CD14-positive monocyte (primary cell): ENCODE results near the gene PAK1IP1. TPM values are rescaled to one million over a fixed set of nuclear protein-coding genes. Genes with fewer than 3 reads are reported as not detected.
"Not testable (repeated sequence)": the region's sequence is repeated elsewhere in the genome, so short reads cannot be mapped to it uniquely, and the experiment has no call there.

ENCODE experiments used
- DNase-seq, 3 donors: peaks; one replicate each; pipeline ENCODE4 v3.0.0-alpha.2; 2011 to 2022
- H2AFZ ChIP-seq: 2 replicates; pipeline ENCODE4 v1.6.0; 2012; ENCODE audit warnings: mild to moderate bottlenecking, low read depth, low read length, inconsistent platforms; ENCODE audit not compliant: insufficient read depth, poor library complexity, severe bottlenecking
- H3K27ac ChIP-seq, 2 donors: 1 replicate in 1 of 2; 2 replicates in 1 of 2; pipeline ENCODE4 v1.5.1; 2012 to 2013; ENCODE audit warnings: low read length in 2 of 2, control low read depth in 1 of 2, inconsistent platforms in 1 of 2, low read depth in 1 of 2, mild to moderate bottlenecking in 1 of 2
- H3K27me3 ChIP-seq, 2 donors: one replicate each; pipeline versions ENCODE4 v1.6.0 to v1.6.1; 2011 to 2013; ENCODE audit warnings: low read length in 2 of 2; ENCODE audit not compliant: control insufficient read depth in 2 of 2, insufficient read depth in 2 of 2
- H3K36me3 ChIP-seq, 2 donors: replicated peaks in 1 of 2; 1 replicate in 1 of 2; 2 replicates in 1 of 2; pipeline versions ENCODE4 v1.5.1 to v1.6.1; 2012 to 2013; ENCODE audit warnings: low read length in 2 of 2, control low read depth in 1 of 2, inconsistent platforms in 1 of 2, mild to moderate bottlenecking in 1 of 2; ENCODE audit not compliant: insufficient read depth in 2 of 2, control insufficient read depth in 1 of 2
- H3K4me1 ChIP-seq, 2 donors: 1 replicate in 1 of 2; 2 replicates in 1 of 2; pipeline versions ENCODE4 v1.5.1 to v1.6.1; 2012 to 2013; ENCODE audit warnings: low read length in 2 of 2, control low read depth in 1 of 2, inconsistent platforms in 1 of 2, mild to moderate bottlenecking in 1 of 2, moderate library complexity in 1 of 2; ENCODE audit not compliant: insufficient read depth in 2 of 2, control insufficient read depth in 1 of 2
- H3K4me2 ChIP-seq: replicated peaks from 2 replicates; pipeline ENCODE3; 2012; ENCODE audit warnings: low read length, moderate library complexity, mild to moderate bottlenecking; ENCODE audit not compliant: poor library complexity, severe bottlenecking; ENCODE audit errors: extremely low read depth
- H3K4me3 ChIP-seq, 3 experiments: fragments of 200-600 bp in 1 of 3; sonication (generic) in 1 of 3; replicated peaks in 1 of 3; 1 replicate in 2 of 3; 2 replicates in 1 of 3; pipeline ENCODE4 v1.5.1; 2011 to 2013; ENCODE audit warnings: low read length in 3 of 3, mild to moderate bottlenecking in 3 of 3, control low read depth in 2 of 3, low read depth in 2 of 3, inconsistent platforms in 1 of 3, moderate library complexity in 1 of 3
- H3K79me2 ChIP-seq: 2 replicates; pipeline ENCODE4 v1.6.0; 2012; ENCODE audit warnings: mild to moderate bottlenecking, control low read depth, inconsistent platforms, low read length, moderate library complexity; ENCODE audit not compliant: insufficient read depth
- H3K9ac ChIP-seq: 2 replicates; pipeline ENCODE4 v1.6.0; 2017; ENCODE audit warnings: low read length, mild to moderate bottlenecking; ENCODE audit not compliant: insufficient read depth, poor library complexity, severe bottlenecking
- H3K9me3 ChIP-seq, 2 donors: replicated peaks in 1 of 2; 1 replicate in 1 of 2; 2 replicates in 1 of 2; pipeline versions ENCODE4 v1.5.1 to v1.6.1; 2012 to 2013; ENCODE audit warnings: low read length in 2 of 2, control low read depth in 1 of 2; ENCODE audit not compliant: control insufficient read depth in 1 of 2, insufficient read depth in 1 of 2
- H4K20me1 ChIP-seq: 2 replicates; pipeline ENCODE4 v1.6.0; 2012; ENCODE audit warnings: mild to moderate bottlenecking, low read length, control low read depth, moderate library complexity; ENCODE audit not compliant: insufficient read depth
- H3K27ac Mint-ChIP-seq, 7 donors: one replicate each; pipeline ENCODE4 v1.8.0; 2020; ENCODE audit warnings: mild to moderate bottlenecking in 7 of 7, mixed read lengths in 7 of 7, moderate library complexity in 6 of 7, inconsistent platforms in 2 of 7
- H3K27me3 Mint-ChIP-seq, 3 donors: one replicate each; pipeline ENCODE4 v1.8.0; 2021 to 2022; ENCODE audit warnings: low read depth in 3 of 3, mild to moderate bottlenecking in 3 of 3, mixed read lengths in 3 of 3, moderate library complexity in 3 of 3, inconsistent platforms in 1 of 3
- H3K36me3 Mint-ChIP-seq, 2 donors: one replicate each; pipeline ENCODE4 v1.8.0; 2020; ENCODE audit warnings: mixed read lengths in 2 of 2, inconsistent platforms in 1 of 2, mild to moderate bottlenecking in 1 of 2
- H3K4me1 Mint-ChIP-seq: one replicate; pipeline ENCODE4 v1.8.0; 2020; ENCODE audit warnings: mild to moderate bottlenecking, mixed read lengths
- H3K4me3 Mint-ChIP-seq, 2 donors: one replicate each; pipeline ENCODE4 v1.8.0; 2020; ENCODE audit warnings: mild to moderate bottlenecking in 2 of 2, mixed read lengths in 2 of 2, moderate library complexity in 1 of 2
- H3K9me3 Mint-ChIP-seq, 7 donors: one replicate each; pipeline ENCODE4 v1.8.0; 2020 to 2022; ENCODE audit warnings: mixed read lengths in 7 of 7, mild to moderate bottlenecking in 6 of 7, moderate library complexity in 6 of 7, inconsistent platforms in 2 of 7
- CTCF ChIP-seq: fragments of 200-600 bp; IDR thresholded peaks from one replicate; pipeline ENCODE4 v1.8.0; 2022; ENCODE audit warnings: antibody characterized with exemption, mild to moderate bottlenecking
- WGBS: methylation state at CpG from one replicate; pipeline ENCODE4 v1.1.5; 2013; ENCODE audit warnings: missing lambda C conversion rate; ENCODE audit not compliant: insufficient coverage; 5-methylcytosine and 5-hydroxymethylcytosine counted together
- intact Hi-C, 2 donors: fragments of 100-400 bp; cut with micrococcal nuclease; formaldehyde crosslinking; loops; one replicate each; pipeline versions ENCODE4 v1.15.0 to v1.15.1; 2023
- polyA plus RNA-seq, 3 donors: library from polyadenylated mRNA; depleted of rRNA in 1 of 3; unstranded in 2 of 3; stranded (reverse) in 1 of 3; fragments of 300-500 nt in 2 of 3; fragments of >200 nt in 1 of 3; fragmentation: Illumina TruSeq in 2 of 3; gene quantifications; 1 replicate in 2 of 3; 2 replicates in 1 of 3; pipeline ENCODE4 v1.2.3, GENCODE V29; 2012 to 2021

PAK1IP1 gene
- polyA plus RNA-seq, 3 donors: 6.2 to 13.3 (median 11.7) TPM

DNA sequence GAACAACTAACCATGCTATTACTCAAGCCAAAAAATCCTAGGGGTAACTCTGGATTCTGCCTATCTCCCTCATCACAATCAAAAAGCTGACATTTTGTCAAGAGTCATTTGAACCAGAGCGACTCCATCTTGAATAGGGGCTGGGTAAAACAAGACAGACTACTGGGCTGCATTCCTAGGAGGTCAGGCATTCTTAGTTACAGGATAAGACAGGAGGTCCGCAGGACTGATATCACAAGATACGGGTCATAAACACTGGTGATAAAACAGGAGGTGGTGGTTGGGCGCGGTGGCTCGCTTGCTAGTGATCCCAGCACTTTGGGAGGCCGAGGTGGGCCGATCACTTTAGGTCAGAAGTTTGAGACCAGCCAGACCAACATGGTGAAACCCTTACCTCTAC is 32.6 kb upstream of the PAK1IP1 start:
- H3K9ac ChIP-seq: no peak overlapping the region
- Mint-ChIP-seq H3K4me1 (peaks cover 6% of the 10 kb centered on the region), H3K36me3 (no peaks in the 10 kb centered on the region), H3K27ac (no peak overlapping the region), H3K9me3 (peaks cover 0 to 13% (median 6%) of the 10 kb centered on the region in 7 donors), H3K27me3 (peaks cover 0 to 2% (median 0%) of the 10 kb centered on the region in 3 donors), H3K4me3 (no peak overlapping the region)
- no peak overlapping the region for H2AFZ ChIP-seq
- no peaks in the 10 kb centered on the region for H3K36me3 ChIP-seq
- H4K20me1 ChIP-seq: no peaks in the 10 kb centered on the region
- intact Hi-C loops: no loop called here
- no peak overlapping the region for H3K4me3 ChIP-seq
- no peaks in the 10 kb centered on the region for H3K79me2 ChIP-seq
- H3K27me3 ChIP-seq: no peaks in the 10 kb centered on the region
- no peak for DNase-seq
- H3K27ac ChIP-seq: no peak overlapping the region
- H3K4me2 ChIP-seq: no peak overlapping the region
- peaks cover 0 to 7% of the 10 kb centered on the region in 2 donors for H3K9me3 ChIP-seq
- TF ChIP-seq CTCF: no peak
- no peaks in the 10 kb centered on the region for H3K4me1 ChIP-seq
- WGBS: 100% methylated on average over 1 of the region's 8 CpGs

DNA sequence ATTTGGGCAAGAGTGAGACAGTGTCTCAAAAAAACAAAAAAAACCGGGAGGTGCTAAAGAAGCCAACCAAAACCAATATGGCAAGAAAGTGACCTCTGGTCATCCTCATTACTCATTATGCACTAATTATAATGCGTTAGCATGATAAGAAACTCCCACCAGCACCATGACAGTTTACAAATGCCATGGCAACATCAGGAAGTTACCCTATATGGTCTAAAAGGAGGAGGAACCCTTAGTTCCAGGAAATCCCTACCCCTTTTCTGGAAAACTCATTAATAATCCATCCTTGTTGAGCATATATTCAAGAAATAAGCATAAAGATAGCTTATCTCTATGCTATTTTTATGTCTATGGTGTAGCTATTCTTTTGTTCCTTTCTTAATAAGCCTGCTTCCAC is 32.0 kb upstream of the PAK1IP1 start:
- DNase-seq: no peak
- Mint-ChIP-seq H3K27me3 (peaks cover 0 to 5% (median 0%) of the 10 kb centered on the region in 3 donors), H3K4me1 (peaks cover 6% of the 10 kb centered on the region), H3K4me3 (no peak overlapping the region), H3K36me3 (no peaks in the 10 kb centered on the region), H3K9me3 (peaks cover 0 to 13% (median 6%) of the 10 kb centered on the region in 7 donors), H3K27ac (no peak overlapping the region)
- Histone ChIP-seq H3K27ac (no peak overlapping the region), H3K27me3 (no peaks in the 10 kb centered on the region), H3K36me3 (no peaks in the 10 kb centered on the region), H3K79me2 (no peaks in the 10 kb centered on the region), H3K4me3 (no peak overlapping the region), H3K9ac (no peak overlapping the region), H3K9me3 (peaks cover 0 to 7% of the 10 kb centered on the region in 2 donors), H3K4me2 (no peak overlapping the region), H4K20me1 (no peaks in the 10 kb centered on the region), H2AFZ (no peak overlapping the region), H3K4me1 (no peaks in the 10 kb centered on the region)
- intact Hi-C loops: no loop called here
- no CpG with 5 or more reads among the region's 2 CpGs for WGBS
- no peak for TF ChIP-seq CTCF

GRCh38 chr6:10665595-10665994 is 29.2 kb upstream of the PAK1IP1 start:
- H3K27me3 Mint-ChIP-seq, H3K9ac ChIP-seq, H3K4me1 ChIP-seq, H2AFZ ChIP-seq, H3K4me2 ChIP-seq, DNase-seq, H3K36me3 ChIP-seq, H3K9me3 ChIP-seq, intact Hi-C loops, H3K79me2 ChIP-seq, H3K4me3 Mint-ChIP-seq, H3K4me3 ChIP-seq, H3K27ac Mint-ChIP-seq, H4K20me1 ChIP-seq, H3K4me1 Mint-ChIP-seq, H3K27me3 ChIP-seq, H3K36me3 Mint-ChIP-seq, H3K27ac ChIP-seq: not testable (repeated sequence)
- H3K9me3 Mint-ChIP-seq: peaks cover 0 to 11% (median 2%) of the 10 kb centered on the region in 7 donors
- no CpG with 5 or more reads among the region's 1 CpG for WGBS
